Measurements from ENCODE around the gene PLN.

DNA sequence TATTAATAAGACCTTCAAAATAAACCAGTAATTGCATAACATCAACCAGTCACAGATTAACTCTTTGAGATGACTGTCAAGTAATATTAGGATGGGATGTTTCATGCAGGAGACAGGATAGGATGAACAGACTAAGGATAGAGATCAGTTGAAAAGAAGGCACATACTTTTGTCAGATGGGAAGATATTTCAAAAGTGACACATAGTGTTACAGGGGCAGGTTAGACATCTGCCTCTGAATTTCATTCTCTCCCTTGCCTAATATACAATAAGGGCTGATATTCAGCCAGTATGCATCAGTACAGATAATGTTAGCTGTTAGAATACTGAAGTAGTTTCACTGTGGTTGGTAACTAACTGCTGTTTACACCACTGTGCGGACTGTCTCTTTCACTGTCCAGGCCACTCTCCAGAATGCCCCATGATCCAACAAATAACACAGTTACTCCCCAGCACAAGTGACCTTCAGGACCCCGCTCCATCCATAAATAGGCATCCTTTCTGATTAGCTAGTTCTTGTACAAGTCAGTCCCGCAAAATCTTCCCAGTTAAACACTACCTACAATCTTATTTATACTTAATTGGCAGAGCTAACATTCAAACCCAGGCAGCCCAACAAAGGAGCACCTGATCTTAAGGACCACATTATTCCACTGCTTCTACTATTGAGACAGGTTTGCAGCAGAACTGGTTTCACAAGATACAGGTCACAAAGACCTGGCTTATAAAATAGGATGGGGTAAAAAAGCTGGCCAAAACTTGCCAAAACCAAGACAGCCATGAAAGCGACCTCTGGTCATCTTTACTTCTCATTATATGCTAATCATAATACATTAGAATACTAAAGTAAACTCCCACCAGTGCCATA is 21.9 kb upstream of the PLN start:
- no peak for TF ChIP-seq POLR2AphosphoS5 (IDR thresholded peaks at IDR 0.05; ENCODE audit: low read depth, low read length)
- TF ChIP-seq POLR2A (IDR thresholded peaks at IDR 0.05; ENCODE audit: low read depth, low read length), result no peak
